Brain microvascular endothelial cell (primary cell): Measurements from ENCODE around the gene PANX3.

Experiments used
- DNase-seq: peaks from one replicate; pipeline ENCODE4 v3.0.0-alpha.2; 2020
- H3K27ac ChIP-seq: fragments of 250-450 bp; sonication (Bioruptor Pico); 2 replicates; pipeline ENCODE4 v1.5.1; 2020; ENCODE audit warnings: mild to moderate bottlenecking, moderate library complexity
- H3K27me3 ChIP-seq: fragments of 250-450 bp; sonication (Bioruptor Pico); replicated peaks from 2 replicates; pipeline ENCODE4 v1.5.1; 2020; ENCODE audit warnings: mild to moderate bottlenecking
- H3K36me3 ChIP-seq: fragments of 250-450 bp; sonication (Bioruptor Pico); replicated peaks from 2 replicates; pipeline ENCODE4 v1.5.1; 2020; ENCODE audit warnings: mild to moderate bottlenecking
- H3K4me3 ChIP-seq: 2 replicates; pipeline ENCODE4 v1.5.1; 2011; ENCODE audit warnings: low read depth, mild to moderate bottlenecking, control low read depth, low read length, moderate library complexity
- CTCF ChIP-seq: IDR thresholded peaks from 2 replicates; pipeline ENCODE4 v1.5.1; 2011; ENCODE audit warnings: low read depth, mild to moderate bottlenecking, moderate library complexity, low read length, control low read depth, inconsistent platforms; ENCODE audit errors: missing control alignments
- in situ Hi-C: cut with HindIII; loops from 2 replicates; pipeline ENCODE4 v1.10.0; 2017; ENCODE audit warnings: low sequenced_read_pairs, low pct_ligation_motif_present

PANX3 gene

GRCh38 chr11:124633355-124633754, 22.1 kb downstream of the PANX3 start:
- Histone ChIP-seq H3K27ac (no peak overlapping the region), H3K4me3 (no peak overlapping the region), H3K27me3 (no peaks in the 10 kb centered on the region), H3K36me3 (peaks cover 65% of the 10 kb centered on the region)
- in situ Hi-C loops, result no loop called here
- DNase-seq, result peak; percentile 16
- peak; percentile 65 for TF ChIP-seq CTCF

GRCh38 chr11:124635932-124636331, 24.7 kb downstream of the PANX3 start:
- Histone ChIP-seq H3K36me3 (peaks cover 52% of the 10 kb centered on the region), H3K27me3 (no peaks in the 10 kb centered on the region), H3K4me3 (no peak overlapping the region), H3K27ac (no peak overlapping the region)
- no peak for TF ChIP-seq CTCF
- in situ Hi-C loops, result no loop called here
- no peak for DNase-seq

GRCh38 chr11:124638500-124638899, 27.3 kb downstream of the PANX3 start:
- H3K36me3 ChIP-seq, result peaks cover 28% of the 10 kb centered on the region
- no peak for DNase-seq
- H3K27ac ChIP-seq, result no peak overlapping the region
- in situ Hi-C loops, result no loop called here
- TF ChIP-seq CTCF, result no peak
- no peaks in the 10 kb centered on the region for H3K27me3 ChIP-seq
- H3K4me3 ChIP-seq, result no peak overlapping the region

- H3K27ac ChIP-seq, result no peak overlapping the region
- H3K27me3 ChIP-seq, result no peaks in the 10 kb centered on the region
- peaks cover 27% of the 10 kb centered on the region for H3K36me3 ChIP-seq
- in situ Hi-C loops, result no loop called here
- DNase-seq, result no peak
- no peak for TF ChIP-seq CTCF
- no peak overlapping the region for H3K4me3 ChIP-seq
Measured at GRCh38 chr11:124639186-124639585, 28.0 kb downstream of the PANX3 start.

GRCh38 chr11:124640666-124641065, 29.4 kb downstream of the PANX3 start:
- no peak for DNase-seq

More at GRCh38 chr11:124640666-124641065, 29.4 kb downstream of the PANX3 start:
- TF ChIP-seq CTCF, result no peak
- no peaks in the 10 kb centered on the region for H3K27me3 ChIP-seq
- in situ Hi-C loops, result no loop called here
- H3K4me3 ChIP-seq, result no peak overlapping the region
- no peak overlapping the region for H3K27ac ChIP-seq
- H3K36me3 ChIP-seq, result peaks cover 17% of the 10 kb centered on the region
